Gastrocnemius medialis (tissue), 4 donors: Measurements from ENCODE around the gene ERAL1.

Experiments used
- CTCF ChIP-seq, 5 experiments: fragments of 450-650 bp in 3 of 5; fragments of 200-600 bp in 2 of 5; sonication (generic) in 2 of 5; IDR thresholded peaks in 4 of 5; conservative IDR thresholded peaks in 1 of 5; 1 replicate in 4 of 5; 2 replicates in 1 of 5; pipeline ENCODE4 v1.5.1; 2016 to 2019; ENCODE audit warnings: antibody characterized with exemption in 5 of 5, mild to moderate bottlenecking in 3 of 5, moderate library complexity in 3 of 5
- POLR2A ChIP-seq, 2 donors: fragments of 450-650 bp; IDR thresholded peaks; one replicate each; pipeline ENCODE4 v1.6.1; 2017; ENCODE audit warnings: antibody characterized with exemption in 2 of 2, mild to moderate bottlenecking in 2 of 2, moderate library complexity in 2 of 2

- TF ChIP-seq CTCF (IDR thresholded peaks at IDR 0.05 in 4 of 5, conservative IDR thresholded peaks at IDR 0.05 in 1 of 5) (no peak), POLR2A (IDR thresholded peaks at IDR 0.05) (no peak)
Observed at GRCh38 chr17:28861393-28862203, 6.8 kb downstream of the ERAL1 start.
